Ovary (tissue), 9 donors: ENCODE results near the gene ERO1A. TPM values are rescaled to one million over a fixed set of nuclear protein-coding genes. Genes with fewer than 3 reads are reported as not detected.

Experiments
- DNase-seq, 5 donors: peaks; one replicate each; pipeline ENCODE4 v3.0.0-alpha.2; 2019 to 2020
- H3K27ac ChIP-seq, 2 donors: fragments of 200-600 bp; one replicate each; pipeline versions ENCODE4 v1.5.1 to v1.8.0; 2019 to 2022
- H3K27me3 ChIP-seq: fragments of 200-600 bp; one replicate; pipeline ENCODE4 v1.8.0; 2022
- H3K36me3 ChIP-seq: fragments of 200-600 bp; sonication (generic); one replicate; pipeline ENCODE4 v1.5.1; 2019
- H3K4me1 ChIP-seq: one replicate; pipeline ENCODE4 v1.8.1; 2013; ENCODE audit warnings: mild to moderate bottlenecking, moderate library complexity; ENCODE audit not compliant: insufficient read depth
- H3K4me3 ChIP-seq: fragments of 200-600 bp; sonication (generic); one replicate; pipeline ENCODE4 v1.5.1; 2017
- H3K9me3 ChIP-seq, 2 donors: fragments of 200-600 bp in 1 of 2; sonication (generic) in 1 of 2; one replicate each; pipeline versions ENCODE4 v1.5.1 to v1.8.1; 2013 to 2019; ENCODE audit warnings: mild to moderate bottlenecking in 1 of 2, moderate library complexity in 1 of 2
- EP300 ChIP-seq: sonication (generic); formaldehyde crosslinking; IDR thresholded peaks from one replicate; pipeline ENCODE4 v1.6.1; 2017; ENCODE audit warnings: antibody characterized with exemption
- POLR2A ChIP-seq: fragments of 450-650 bp; IDR thresholded peaks from one replicate; pipeline ENCODE4 v1.6.1; 2017; ENCODE audit warnings: antibody characterized with exemption, mild to moderate bottlenecking, moderate library complexity
- whole genome bisulfite sequencing, 3 donors: extraction: QIAGEN DNeasy Blood & Tissue Kit in 1 of 3; methylation state at CpG; one replicate each; pipeline versions ENCODE4 v1.1.5 to v1.1.7; 2013 to 2017; 5-methylcytosine and 5-hydroxymethylcytosine counted together
- intact Hi-C, 4 donors: fragments of 100-400 bp; cut with DNase I; formaldehyde crosslinking; loops; one replicate each; pipeline versions ENCODE4 v1.11.0 to v1.15.1; 2022 to 2023
- polyA plus RNA-seq, 2 donors: library from polyadenylated mRNA; stranded (reverse); fragments of 200-250 nt in 1 of 2; fragments of 350-450 nt in 1 of 2; fragmentation: Illumina TruSeq in 1 of 2; extraction: RNeasy Lipid Tissue Mini Kit (QIAGEN cat#74804) in 1 of 2; gene quantifications; one replicate each; pipeline ENCODE4 v1.2.3, GENCODE V29; 2013 to 2014
- total RNA-seq, 7 donors: library from RNA; depleted of rRNA in 2 of 7; stranded (reverse); fragments of >200 nt in 2 of 7; fragmentation: NEBNext Ultra II Directional in 3 of 7; extraction: Animal tissue kit (Norgen Biotek cat#: 25700) in 3 of 7; gene quantifications; one replicate each; pipeline versions ENCODE4 v1.1.0 to v1.2.4, GENCODE V29; 2016 to 2023
- TF ChIP-seq, protein P1 (sequence below), 3 donors: fragments of 450-650 bp in 2 of 3; fragments of 200-600 bp in 1 of 3; IDR thresholded peaks; one replicate each; pipeline versions ENCODE4 v1.5.1 to v1.8.0; 2016 to 2022; ENCODE audit warnings: antibody characterized with exemption in 3 of 3, mild to moderate bottlenecking in 1 of 3
- donor health status: DM: no; HTN: no; CAD: no; lungs with moderate emphysema.
- donor health status: DM: no; HTN: no; CAD: no.
- donor health status: Bipolar disorder and iron deficiency.
- donor health status: DM: yes; HTN: yes; CAD: no.
- donor health status: DM: no; HTN: no; CAD: no.
- donor health status: DM: yes; HTN: yes; CAD: no.

The ERO1A gene
- total and polyA plus RNA-seq, 9 donors: 6.5 to 30.6 (median 21.2) TPM

DNA sequence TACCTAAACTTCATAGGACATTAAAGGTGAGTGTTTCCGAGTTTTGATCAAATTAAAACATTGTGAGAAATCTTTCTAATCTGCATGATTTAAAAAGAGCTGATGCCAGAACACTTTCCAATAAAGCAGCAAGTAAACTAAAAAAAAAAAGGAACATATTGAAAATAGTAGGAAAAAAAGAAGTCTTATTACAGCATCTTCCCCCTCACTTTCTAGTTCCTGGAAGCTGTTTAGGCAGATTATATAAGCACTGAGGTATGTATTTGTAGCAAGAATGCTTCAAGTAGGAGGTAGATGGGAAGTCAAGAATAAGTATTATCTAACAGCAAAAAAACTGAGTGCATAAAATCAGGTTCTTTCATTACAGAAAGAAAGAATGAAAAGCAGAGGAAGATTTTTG is 45.8 kb downstream of the ERO1A start:
- Histone ChIP-seq H3K9me3 (no peaks in the 10 kb centered on the region), H3K27ac (no peak overlapping the region), H3K36me3 (no peaks in the 10 kb centered on the region), H3K27me3 (no peaks in the 10 kb centered on the region), H3K4me1 (no peaks in the 10 kb centered on the region), H3K4me3 (no peak overlapping the region)
- TF ChIP-seq EP300 (no peak), POLR2A (no peak)
- TF ChIP-seq, protein P1, sequence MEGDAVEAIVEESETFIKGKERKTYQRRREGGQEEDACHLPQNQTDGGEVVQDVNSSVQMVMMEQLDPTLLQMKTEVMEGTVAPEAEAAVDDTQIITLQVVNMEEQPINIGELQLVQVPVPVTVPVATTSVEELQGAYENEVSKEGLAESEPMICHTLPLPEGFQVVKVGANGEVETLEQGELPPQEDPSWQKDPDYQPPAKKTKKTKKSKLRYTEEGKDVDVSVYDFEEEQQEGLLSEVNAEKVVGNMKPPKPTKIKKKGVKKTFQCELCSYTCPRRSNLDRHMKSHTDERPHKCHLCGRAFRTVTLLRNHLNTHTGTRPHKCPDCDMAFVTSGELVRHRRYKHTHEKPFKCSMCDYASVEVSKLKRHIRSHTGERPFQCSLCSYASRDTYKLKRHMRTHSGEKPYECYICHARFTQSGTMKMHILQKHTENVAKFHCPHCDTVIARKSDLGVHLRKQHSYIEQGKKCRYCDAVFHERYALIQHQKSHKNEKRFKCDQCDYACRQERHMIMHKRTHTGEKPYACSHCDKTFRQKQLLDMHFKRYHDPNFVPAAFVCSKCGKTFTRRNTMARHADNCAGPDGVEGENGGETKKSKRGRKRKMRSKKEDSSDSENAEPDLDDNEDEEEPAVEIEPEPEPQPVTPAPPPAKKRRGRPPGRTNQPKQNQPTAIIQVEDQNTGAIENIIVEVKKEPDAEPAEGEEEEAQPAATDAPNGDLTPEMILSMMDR (IDR thresholded peaks at IDR 0.05): no peak
- DNase-seq: no peak
- intact Hi-C loops: no loop called here
- 95 to 96% (median 96%) methylated on average over 1 of the region's 1 CpG for WGBS, 3 donors

GRCh38 chr14:52641745-52642144 is 53.6 kb downstream of the ERO1A start:
- WGBS, 3 donors: 93 to 98% (median 96%) methylated on average over 1 of the region's 1 CpG

GRCh38 chr14:52640137-52640536 is 55.2 kb downstream of the ERO1A start:
- H3K4me1 ChIP-seq: no peaks in the 10 kb centered on the region
- intact Hi-C loops: no loop called here
- H3K36me3 ChIP-seq: no peaks in the 10 kb centered on the region
- no peak for DNase-seq
- H3K27me3 ChIP-seq: no peaks in the 10 kb centered on the region
- H3K4me3 ChIP-seq: no peak overlapping the region
- H3K27ac ChIP-seq: no peak overlapping the region
- no peak for TF ChIP-seq EP300
- TF ChIP-seq, protein P1 (IDR thresholded peaks at IDR 0.05): no peak
- TF ChIP-seq POLR2A: no peak
- no peaks in the 10 kb centered on the region for H3K9me3 ChIP-seq
- WGBS, 3 donors: 96 to 98% (median 96%) methylated on average over 4 of the region's 4 CpGs

More at GRCh38 chr14:52641745-52642144, 53.6 kb downstream of the ERO1A start:
- H3K9me3 ChIP-seq: no peaks in the 10 kb centered on the region
- no peaks in the 10 kb centered on the region for H3K36me3 ChIP-seq
- DNase-seq: no peak
- TF ChIP-seq EP300: no peak
- TF ChIP-seq, protein P1 (IDR thresholded peaks at IDR 0.05): no peak
- TF ChIP-seq POLR2A: no peak
- H3K4me1 ChIP-seq: no peaks in the 10 kb centered on the region
- no peaks in the 10 kb centered on the region for H3K27me3 ChIP-seq
- no peak overlapping the region for H3K27ac ChIP-seq
- no peak overlapping the region for H3K4me3 ChIP-seq
- intact Hi-C loops: no loop called here

GRCh38 chr14:52619687-52620086 is 75.7 kb downstream of the ERO1A start:
- Histone ChIP-seq H3K27me3 (no peaks in the 10 kb centered on the region), H3K4me3 (no peak overlapping the region), H3K27ac (no peak overlapping the region), H3K36me3 (no peaks in the 10 kb centered on the region), H3K4me1 (no peaks in the 10 kb centered on the region), H3K9me3 (no peaks in the 10 kb centered on the region)
- 95 to 99% (median 97%) methylated on average over 1 of the region's 1 CpG for WGBS, 3 donors
- TF ChIP-seq POLR2A (no peak), EP300 (no peak)
- TF ChIP-seq, protein P1 (IDR thresholded peaks at IDR 0.05): no peak
- intact Hi-C loops: no loop called here
- DNase-seq: no peak

DNA sequence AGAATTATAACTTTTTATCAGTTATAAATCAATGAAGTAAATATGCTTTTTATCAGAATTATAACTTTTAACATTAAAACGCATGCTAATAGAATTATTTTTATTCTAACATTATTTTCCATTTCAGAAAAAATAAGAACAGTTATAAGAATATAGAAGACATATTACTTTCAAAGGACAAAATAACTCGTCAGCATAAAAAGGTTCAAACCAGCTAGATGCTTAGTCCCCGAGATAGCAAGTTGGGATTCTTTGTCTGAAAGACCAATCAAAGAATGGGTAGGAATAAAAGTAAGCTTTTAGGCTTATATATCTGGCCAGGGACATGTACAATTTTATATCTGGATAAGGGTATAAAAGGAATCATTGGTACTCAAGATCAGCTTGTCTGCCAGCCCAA is 76.8 kb downstream of the ERO1A start:
- intact Hi-C loops: no loop called here
- Histone ChIP-seq H3K9me3 (no peaks in the 10 kb centered on the region), H3K4me3 (no peak overlapping the region), H3K27ac (no peak overlapping the region), H3K4me1 (no peaks in the 10 kb centered on the region), H3K36me3 (no peaks in the 10 kb centered on the region), H3K27me3 (no peaks in the 10 kb centered on the region)
- no peak for DNase-seq
- TF ChIP-seq, protein P1 (IDR thresholded peaks at IDR 0.05): no peak
- TF ChIP-seq EP300: no peak
- no peak for TF ChIP-seq POLR2A
- 96 to 98% (median 97%) methylated on average over 3 of the region's 3 CpGs for WGBS, 3 donors
